ENCODE measurements around the gene RASD2.

GRCh38 chr22:35533365-35534029, 7.1 kb upstream of the RASD2 start:
- TF ChIP-seq ATF3 (IDR thresholded peaks at IDR 0.05; ENCODE audit: borderline replicate concordance, extremely low read depth, low read depth, low read length) (no peak), SREBF2 (IDR thresholded peaks at IDR 0.05; ENCODE audit: low read length) (no peak), CREB1 (IDR thresholded peaks at IDR 0.05; ENCODE audit: low read depth) (no peak), CTCF (IDR thresholded peaks at IDR 0.05 in 2 of 3, conservative IDR thresholded peaks at IDR 0.05 in 1 of 3; ENCODE audit: control insufficient read depth in 2 of 3, extremely low read depth in 1 of 3, insufficient read depth in 1 of 3, low read depth in 3 of 3, low read length in 3 of 3) (no peak)

Measured in GM12878 (cell line).